ENCODE measurements around the gene PTPN11.

DNA sequence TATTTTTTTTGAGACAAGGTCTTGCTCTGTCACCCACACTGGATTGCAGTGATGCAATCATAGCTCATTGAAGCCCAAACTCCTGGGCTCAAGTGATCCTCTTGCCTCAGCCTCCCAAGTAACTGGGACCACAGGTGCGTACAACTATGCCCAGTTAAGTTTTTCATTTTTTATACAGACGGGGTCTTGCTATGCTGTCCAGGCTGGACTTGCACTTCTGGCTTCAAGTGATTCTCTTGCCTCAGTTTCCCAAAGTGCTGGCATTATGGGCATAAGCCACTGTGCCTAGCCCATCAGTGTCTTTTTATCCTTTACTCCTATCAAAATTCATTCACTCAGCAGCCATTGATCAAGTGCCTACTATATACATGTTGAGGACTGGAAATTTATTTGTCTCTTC, 9.0 kb downstream of the PTPN11 start:
- no peak for TF ChIP-seq GATA3 (IDR thresholded peaks at IDR 0.05; ENCODE audit: low read depth, low read length)
- no peak for TF ChIP-seq GATA2 (IDR thresholded peaks at IDR 0.05; ENCODE audit: low read depth, low read length)
